GM21381 (cell line): Measurements from ENCODE around the gene SNAI1.
"Not testable (repeated sequence)": the region's sequence is repeated elsewhere in the genome, so short reads cannot be mapped to it uniquely, and the experiment has no call there.

Experiments used
- ATAC-seq: cut with Tn5 transposase; IDR thresholded peaks from one replicate; pipeline ENCODE4 v1.9.1; 2021; ENCODE audit warnings: mild to moderate bottlenecking, moderate library complexity; ENCODE audit not compliant: unreplicated experiment

SNAI1 gene

DNA sequence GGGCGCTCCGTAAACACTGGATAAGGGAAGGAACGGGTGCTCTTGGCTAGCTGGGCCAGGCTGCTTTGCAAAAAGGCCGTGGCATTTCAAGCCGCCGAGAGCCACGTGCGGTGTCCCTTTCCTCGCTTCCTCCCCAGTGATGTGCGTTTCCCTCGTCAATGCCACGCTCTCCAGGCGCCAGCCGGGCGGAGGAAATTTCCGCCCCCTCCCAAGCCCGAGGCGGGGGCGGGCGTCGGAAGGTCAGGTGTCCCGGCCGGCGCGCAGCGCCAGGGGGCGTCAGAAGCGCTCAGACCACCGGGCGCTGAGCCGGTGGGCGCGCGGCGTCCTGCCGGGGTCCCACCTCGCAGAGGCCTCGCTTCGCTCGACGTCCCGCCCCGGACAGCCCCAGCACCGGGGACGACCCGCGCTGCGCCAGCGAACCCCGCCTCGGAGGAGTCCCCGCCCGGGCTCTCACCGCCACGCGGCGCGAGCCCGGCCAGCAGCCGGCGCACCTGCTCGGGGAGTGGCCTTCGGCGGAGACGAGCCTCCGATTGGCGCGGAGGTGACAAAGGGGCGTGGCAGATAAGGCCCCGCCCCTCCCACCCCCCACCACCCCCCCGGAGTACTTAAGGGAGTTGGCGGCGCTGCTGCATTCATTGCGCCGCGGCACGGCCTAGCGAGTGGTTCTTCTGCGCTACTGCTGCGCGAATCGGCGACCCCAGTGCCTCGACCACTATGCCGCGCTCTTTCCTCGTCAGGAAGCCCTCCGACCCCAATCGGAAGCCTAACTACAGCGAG lies at the start of gene SNAI1:
TSS of gene SNAI1 (plus strand) at position 635 of the 777 bp plus-strand sequence. CDS start at position 715, 80 bp downstream.
- ATAC-seq, result peak; percentile 80

GRCh38 chr20:49935746-49936152 lies 47.0 kb upstream of the SNAI1 start:
- peak; percentile 7 for ATAC-seq

GRCh38 chr20:49936153-49937026 lies 46.4 kb upstream of the SNAI1 start, which contains the start of gene RNF114:
Gene RNF114 (plus strand): TSS chr20:49936397. CDS start chr20:49936413, 16 bp downstream.
- ATAC-seq, result peak; percentile 68

- no peak for ATAC-seq
Measured at GRCh38 chr20:49937027-49937929, 45.5 kb upstream of the SNAI1 start.

GRCh38 chr20:49938173-49939163 lies 44.3 kb upstream of the SNAI1 start:
- ATAC-seq, result no peak

GRCh38 chr20:49941456-49941855 lies 41.3 kb upstream of the SNAI1 start:
- ATAC-seq, result no peak

DNA sequence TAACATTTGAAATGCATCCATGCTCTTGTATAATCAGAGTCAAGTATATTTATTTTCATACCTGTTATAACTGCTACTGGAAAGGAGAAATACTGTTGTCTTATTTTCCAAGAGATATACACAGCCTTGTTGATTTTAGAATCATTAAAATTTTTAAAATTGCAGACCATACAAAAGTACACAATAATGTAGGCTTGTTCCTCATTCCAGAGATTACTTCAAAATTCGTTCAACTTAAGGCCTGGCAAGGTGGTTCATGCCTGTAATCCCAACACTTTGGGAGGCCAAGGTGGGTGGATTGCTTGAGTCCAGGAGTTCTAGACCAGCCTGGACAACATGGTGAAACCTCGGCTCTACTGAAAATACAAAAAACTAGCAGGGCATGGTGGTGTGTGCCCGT lies 40.5 kb upstream of the SNAI1 start:
- ATAC-seq, result no peak

DNA sequence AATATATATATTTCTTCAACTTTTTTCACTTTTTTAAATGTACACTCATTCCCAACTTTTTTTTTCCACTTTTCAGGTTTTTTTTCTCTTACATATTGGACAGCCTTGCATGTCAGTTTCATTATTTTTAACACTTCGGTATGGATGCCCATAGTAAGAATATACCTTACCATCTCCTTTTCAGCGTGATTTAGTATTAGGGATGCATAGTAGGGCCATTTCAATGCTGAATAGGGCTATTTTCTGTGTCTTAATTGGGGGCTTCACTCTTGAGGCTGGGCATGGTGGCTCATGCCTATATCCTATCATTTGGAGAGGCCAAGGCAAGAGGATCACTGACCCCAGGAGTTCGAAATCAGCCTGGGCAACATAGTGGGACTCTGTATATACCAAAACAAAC lies 39.8 kb upstream of the SNAI1 start:
- no peak for ATAC-seq

- no peak for ATAC-seq
Measured at GRCh38 chr20:49945306-49945700, 37.5 kb upstream of the SNAI1 start.

GRCh38 chr20:49945701-49946477 lies 36.9 kb upstream of the SNAI1 start:
- ATAC-seq, result no peak

DNA sequence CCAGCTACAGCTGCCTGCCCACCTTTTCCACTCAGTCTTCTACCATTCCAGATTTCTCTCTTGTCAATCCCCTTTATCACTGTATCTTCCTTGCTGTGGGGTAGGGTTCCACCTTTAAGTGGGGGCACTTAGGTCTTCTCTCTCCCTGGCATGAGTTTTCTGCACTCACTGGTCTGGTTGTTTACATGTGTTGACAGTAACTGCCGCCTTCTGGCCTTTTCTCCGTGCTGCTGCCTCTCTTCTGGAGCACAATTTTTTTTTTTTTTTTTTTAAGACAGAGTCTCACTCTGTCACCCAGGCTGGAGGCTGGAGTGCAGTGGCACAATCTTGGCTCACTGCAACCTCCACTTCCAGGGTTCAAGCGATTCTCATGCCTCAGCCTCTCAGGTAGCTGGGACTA lies 34.6 kb upstream of the SNAI1 start:
- no peak for ATAC-seq

DNA sequence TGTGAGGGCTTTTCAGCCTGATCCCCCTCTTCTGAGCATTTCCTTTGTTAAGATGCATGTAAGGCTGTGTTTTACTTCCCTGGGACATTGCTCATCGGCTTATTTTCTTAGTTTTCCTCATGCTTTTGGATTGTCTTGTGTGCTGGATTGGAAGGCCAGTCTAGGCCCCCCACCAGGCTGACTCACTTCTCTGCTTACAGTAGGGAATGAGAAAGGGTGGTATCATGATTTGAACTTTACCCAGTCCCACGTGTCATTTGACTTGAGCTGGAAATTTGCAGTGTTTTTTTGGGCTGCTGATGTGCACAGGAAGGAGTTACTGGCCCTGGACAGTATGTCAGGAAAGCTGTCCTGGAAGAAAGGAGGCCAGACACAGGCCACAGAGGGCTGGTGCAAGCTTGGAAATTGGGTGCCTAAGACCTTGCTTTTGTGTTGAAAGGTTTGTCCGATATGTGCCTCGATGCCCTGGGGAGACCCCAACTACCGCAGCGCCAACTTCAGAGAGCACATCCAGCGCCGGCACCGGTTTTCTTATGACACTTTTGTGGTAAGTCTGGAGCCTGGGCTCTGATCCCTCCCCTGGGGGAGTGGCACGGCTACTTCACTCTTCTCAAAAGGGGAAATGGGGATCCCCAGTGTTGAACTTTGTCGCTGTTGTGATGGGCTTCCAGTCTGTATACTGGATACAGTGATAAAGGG lies 33.8 kb upstream of the SNAI1 start:
- no peak for ATAC-seq

DNA sequence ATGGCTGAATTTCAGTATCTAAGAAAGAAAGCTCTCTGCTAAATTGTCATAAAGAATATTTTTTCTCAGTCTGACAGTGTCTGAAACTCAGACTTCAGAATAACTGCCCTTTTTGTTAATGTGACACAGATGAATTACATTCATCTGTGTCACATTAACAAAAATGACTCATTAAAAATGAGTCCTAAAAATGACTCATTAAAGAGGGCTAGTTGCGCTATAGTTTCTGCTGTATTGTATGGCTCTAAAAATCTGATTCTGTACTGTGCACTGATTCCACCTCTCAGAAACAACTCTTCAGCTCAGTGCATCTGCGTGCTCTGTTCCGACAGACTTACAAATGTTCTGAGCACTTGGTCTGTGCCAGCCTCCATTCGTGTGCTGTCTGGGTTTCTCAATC lies 31.6 kb upstream of the SNAI1 start:
- ATAC-seq, result no peak

DNA sequence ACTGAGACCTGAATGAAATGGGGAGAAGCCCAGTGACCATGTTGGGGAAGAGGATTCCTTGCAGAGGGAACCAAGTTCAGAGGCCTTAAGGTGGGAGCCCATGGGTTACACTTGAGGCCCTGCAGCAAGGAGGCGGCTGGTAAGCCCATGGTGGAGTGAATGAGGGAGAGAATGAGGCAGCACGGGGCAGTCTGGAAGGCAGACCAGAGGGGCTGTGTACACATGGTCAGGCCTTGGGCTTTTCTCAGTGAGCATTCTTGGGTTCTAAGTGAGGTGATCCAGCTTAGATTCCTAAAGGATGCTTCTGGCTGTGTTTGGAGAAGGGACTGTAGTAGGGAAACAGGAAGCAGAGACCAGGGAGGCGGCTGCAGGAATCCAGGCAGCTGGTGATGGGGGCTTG lies 27.6 kb upstream of the SNAI1 start:
- ATAC-seq, result no peak

GRCh38 chr20:49955830-49956396 lies 26.9 kb upstream of the SNAI1 start:
- ATAC-seq, result not testable (repeated sequence)

- no peak for ATAC-seq
Measured at GRCh38 chr20:49956689-49957088, 26.1 kb upstream of the SNAI1 start.

DNA sequence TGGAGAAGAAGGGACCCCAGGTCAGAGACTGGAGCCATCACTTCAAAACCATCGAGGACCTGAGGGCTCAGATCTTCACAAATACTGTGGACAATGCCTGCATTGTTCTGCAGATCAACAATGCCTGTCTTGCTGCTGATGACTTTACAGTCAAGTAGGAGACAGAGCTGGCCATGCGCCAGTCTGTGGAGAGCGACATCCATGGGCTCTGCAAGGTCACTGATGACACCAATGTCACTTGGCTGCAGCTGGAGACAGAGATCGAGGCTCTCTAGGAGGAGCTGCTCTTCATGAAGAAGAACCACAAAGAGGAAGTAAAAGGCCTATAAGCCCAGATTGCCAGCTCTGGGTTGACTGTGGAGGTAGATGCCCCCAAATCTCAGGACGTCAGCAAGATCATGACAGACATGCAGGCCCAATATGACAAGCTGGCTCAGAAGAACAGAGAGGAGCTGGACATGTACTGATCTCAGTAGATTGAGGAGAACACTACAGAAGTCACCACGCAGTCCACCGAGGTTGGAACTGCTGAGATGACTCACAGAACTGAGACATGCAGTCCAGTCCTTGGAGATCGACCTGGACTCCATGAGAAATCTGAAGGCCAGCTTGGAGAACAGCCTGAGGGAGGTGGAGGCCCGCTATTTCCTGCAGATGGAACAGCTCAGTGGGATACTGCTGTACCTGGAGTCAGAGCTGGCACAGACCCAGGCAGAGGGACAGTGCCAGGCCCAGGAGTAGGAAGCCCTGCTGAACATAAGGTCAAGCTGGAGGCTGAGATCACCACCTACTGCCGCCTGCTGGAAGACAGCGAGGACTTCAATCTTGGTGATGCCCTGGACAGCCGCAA lies 25.5 kb upstream of the SNAI1 start:
- ATAC-seq, result not testable (repeated sequence)
